NCI-H128 (cell line): ENCODE data around the gene CNTN4.
A peak's percentile ranks its signal among the peaks of the same experiment; 100 is the strongest.
"Not testable (repeated sequence)": the region's sequence is repeated elsewhere in the genome, so short reads cannot be mapped to it uniquely, and the experiment has no call there.

Experiments used
- DNase-seq: peaks from one replicate; lab custom pipeline; 2025; ENCODE audit not compliant: unreplicated experiment; lab: John Stamatoyannopoulos, UW

The CNTN4 gene

DNA sequence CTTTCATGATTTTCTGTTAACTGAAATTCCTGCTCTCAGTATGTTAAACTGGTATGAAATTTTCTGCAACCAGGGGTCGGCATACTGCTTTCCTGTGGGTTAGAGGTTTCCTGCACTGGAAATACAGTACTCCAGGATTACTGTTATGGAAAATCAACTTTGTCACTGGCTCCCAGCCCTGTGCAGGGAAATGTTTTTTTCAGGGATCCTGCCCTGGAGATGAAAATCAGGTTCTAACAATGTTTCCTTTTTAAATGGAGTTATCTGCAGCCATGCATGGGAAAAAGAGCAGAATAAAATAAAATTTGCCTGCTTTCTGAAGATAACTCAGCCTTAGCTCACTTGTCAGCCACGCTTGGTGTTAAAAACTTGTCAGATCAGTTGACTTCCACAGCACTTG is 791.1 kb downstream of the CNTN4 start:
- DNase-seq = no peak

DNA sequence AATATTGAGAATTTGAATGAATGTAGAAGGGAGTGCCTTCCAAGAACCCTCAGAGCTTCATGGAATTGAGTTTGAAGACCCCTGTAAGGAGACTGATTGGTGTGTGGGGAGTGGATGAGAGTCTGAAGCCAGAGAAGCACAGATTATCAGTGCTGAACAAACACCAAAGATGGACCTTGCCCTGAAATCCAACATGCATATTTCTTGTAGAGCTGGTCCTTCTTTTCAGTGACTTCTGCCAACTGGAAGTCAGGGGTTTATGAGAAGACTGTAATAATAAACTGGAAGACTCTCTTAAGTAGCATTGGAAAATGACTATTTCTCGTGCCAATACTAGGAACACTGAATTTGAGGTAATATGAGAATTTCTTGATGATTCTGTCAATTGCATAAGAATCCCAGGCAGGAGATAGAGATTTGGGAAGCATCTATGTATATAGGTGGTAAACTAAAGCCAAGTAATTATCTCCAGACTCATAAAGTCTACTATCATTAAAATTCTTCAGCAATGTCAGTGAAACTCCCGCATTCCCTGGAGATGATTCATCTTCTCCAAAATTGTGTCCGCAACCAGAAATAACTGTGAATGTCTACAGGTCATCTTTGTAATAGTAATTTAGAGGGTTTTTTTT is 797.8 kb downstream of the CNTN4 start:
- no peak for DNase-seq

DNA sequence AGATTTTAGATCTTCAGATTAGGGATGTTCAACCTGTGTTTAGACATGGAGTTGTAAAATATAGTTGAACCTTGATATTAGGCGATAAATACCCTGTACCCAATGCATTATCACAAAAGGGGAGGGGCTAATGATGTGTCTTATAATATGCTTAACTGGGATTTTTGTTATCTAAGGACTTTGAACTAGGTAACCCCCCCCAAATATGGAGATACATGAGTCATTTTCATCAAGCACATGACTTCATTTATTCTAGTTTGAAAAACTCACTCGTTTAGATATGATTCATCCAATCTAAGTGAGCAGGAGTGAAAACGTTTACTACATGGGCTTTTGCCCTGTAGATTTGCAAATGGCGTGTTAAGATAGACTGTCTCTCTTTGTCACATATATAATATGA is 799.2 kb downstream of the CNTN4 start:
- no peak for DNase-seq

DNA sequence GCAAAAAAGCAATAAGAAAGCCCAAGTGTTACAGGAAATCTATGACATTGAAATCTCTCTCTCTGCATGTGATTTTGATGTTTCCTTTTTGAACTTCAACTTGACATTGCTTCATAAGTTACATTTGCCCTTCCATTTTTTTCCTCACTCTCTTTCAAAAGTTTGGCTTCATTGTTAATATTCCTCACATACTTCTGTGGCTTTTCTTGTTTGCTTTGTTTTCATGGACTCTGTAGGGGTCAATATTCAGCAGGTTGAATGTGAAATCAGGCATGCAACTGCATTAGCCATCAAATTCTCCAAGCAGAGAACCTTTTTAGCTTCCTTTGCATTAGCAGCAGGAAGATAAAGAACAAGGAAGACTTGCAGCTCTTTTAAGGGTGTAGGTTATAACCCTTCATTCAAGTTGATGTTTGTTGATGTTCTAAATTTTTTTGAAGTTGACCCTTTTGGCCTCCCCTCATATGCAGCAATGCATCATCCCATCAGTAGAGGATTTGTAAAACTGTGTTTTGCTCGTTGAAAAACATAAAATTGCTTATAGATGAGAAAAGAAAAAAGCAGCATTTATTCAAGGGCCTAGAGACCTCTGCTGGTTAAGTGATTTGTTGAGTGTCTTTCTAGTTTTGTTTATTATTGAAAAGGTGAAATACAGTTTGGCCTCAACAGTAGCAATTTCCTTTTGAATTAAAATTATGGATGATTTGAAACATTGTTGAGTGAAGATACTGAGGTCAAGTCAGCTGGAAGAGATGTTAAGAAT is 800.1 kb downstream of the CNTN4 start:
- DNase-seq = no peak

DNA sequence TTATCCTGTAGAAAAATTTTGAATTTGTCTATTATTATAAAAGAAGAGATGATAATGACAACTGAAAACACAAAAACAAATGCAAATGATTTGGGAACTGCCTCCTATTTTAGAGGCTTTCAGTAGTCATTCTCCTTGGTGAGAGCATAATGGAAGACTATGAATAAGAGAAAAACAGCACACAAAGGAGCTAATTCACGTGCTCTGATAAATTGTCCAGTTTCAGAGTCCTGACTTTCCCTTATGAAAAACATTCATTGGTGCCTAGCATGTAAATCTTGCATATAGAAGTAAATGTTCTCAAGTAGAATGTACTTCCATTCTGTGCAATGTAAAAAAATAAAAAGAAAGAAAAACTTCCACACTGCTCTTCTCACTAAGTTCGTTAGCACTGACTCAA is 805.4 kb downstream of the CNTN4 start:
- DNase-seq = no peak

DNA sequence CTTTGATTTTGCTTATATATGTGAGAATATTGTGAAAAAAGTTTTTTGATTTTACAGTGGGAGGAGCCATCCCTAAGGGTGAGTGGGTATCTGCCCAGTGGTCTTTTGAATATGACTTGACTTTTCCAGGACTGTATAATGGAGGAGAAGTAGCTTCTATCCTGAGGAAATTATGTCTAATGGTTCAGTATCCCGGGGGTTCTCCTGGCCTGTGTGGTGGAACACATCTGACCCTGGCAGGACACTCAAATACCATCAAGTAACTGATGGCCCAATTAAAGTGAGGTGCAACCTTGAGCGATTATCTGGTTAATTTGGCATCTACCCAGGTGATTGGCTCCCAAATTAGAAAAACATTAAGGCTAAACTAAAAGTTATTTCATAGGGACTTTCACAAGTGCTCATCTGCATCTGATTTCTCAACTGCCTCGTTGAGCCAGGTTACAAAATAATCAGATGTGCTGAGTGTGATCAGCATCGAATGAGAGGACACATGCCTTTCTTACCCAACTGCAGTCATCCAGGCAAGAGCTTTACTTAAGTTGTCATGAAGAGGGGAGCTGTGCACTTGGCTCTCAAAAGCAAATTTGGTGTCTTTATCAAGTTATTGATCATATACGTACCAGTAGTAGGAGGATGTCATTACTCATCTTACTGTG is 810.2 kb downstream of the CNTN4 start:
- no peak for DNase-seq

DNA sequence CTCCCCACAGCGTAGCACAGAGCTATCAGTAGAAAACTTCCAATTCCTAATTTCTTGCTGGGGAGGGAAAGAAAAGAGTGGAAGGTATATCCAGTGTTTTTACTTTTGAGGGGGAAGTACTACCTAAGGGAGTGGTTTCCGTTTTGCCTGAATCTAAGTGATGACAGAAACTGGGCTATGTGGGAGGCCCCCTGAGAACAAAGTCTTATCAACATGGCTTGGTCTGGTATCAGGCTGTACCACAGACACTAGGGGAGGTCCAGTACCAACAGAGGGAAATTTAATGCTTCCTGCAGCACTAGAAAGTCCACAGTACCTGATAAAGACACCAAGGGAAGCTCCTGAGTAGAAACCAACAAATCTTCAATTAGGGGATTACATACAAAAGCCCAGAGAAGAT is 812.3 kb downstream of the CNTN4 start:
- no peak for DNase-seq

DNA sequence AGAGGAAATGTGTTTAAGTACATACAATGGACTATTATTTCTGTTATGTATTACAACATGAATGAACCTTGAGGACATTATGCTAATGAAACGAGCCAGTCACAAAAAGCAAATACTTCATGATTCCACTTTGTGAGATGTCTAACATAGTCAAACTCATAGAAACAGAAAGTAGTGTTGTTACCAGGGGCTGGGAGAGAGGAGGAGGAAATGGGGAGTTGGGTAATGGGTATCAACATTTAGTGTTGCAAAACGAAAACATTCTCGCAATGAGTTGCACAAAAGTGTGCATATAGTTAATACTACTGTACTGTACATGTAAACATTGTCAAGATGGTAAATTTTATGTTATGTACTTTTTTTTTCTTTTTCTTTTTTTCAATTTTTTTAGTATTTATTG is 817.2 kb downstream of the CNTN4 start:
- no peak for DNase-seq

DNA sequence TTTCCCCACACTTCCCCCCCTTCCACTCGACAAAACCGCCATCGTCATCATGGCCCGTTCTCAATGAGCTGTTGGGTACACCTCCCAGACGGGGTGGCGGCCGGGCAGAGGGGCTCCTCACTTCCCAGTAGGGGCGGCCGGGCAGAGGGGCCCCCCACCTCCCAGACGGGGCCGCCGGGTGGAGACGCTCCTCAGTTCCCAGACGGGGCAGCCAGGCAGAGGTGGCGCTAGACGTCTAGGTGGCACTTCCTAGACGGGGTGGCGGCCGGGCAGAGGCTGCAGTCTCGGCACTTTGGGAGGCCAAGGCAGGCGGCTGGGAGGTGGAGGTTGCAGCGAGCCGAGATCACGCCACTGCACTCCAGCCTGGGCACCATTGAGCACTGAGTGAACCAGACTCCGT is 818.0 kb downstream of the CNTN4 start:
- not testable (repeated sequence) for DNase-seq

DNA sequence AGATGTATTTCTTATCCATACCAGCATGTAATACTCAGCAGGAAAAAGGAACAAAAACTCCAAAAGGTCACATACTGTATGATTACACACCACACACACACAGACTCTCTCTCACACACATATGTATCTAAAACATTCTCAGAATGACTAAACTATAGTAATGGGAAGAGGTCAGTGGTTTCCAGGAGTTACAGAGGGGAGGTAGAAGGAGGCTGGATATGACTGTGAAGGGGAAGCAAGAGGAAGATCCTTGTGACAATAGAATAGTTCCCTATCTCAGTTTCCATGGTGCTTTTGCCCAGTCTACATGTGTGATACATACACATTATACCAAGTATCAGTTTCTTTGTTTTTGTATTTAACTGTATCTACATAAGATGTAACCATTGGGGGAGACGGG is 821.4 kb downstream of the CNTN4 start:
- no peak for DNase-seq

DNA sequence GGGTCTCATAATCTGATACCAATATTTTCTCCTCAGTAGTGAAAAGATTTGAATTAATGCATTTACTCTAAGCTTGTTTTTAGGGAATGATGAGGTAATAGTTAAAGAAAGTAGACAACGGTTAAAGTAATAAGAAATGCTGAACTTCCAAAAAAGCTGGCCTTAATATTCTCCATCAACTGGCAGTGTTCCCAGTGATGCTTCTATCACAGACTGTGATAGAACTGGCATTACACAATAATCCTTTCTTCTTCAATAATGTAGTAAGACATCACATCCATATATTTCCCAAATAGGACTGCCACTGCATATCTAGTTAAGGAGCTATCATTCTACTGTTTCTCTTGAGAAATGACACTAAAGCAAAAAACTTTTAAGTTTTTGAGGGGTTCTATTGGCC is 822.8 kb downstream of the CNTN4 start:
- DNase-seq = no peak

DNA sequence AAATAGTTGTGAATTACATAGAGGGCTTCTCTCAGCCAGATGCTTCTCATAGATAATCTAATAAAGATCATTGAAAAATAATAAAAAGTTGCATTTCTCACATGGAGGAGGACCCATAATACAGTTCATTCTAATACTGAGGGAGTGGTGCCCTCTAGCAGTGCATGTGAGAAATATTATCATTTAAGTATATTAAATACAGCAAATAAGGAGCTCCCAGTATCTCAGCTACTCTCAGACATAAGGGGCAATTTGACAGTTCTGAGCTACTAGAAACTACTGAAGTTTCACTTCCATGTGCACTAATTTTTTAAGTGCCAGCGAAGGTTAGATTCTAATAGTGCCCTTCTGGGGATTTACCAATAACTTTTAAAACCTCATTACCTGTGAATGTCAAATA is 823.2 kb downstream of the CNTN4 start:
- no peak for DNase-seq

DNA sequence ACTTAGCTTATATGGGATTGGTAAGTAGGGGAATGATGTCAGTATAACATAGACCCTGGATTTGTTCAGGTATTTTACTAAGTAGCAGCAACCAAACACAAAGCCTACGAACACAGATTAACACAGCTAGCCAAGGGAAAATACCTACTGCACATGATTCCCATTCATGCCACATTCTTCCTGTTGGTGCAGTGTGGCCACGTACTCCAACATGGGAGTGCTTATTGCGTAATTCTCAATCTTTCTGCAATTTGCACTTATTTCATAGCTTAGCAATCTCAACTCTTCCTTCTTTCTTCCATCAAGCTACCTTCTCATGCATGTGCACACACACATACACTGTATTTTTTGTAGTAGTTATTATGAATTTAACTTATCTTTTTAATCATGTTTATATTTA is 824.7 kb downstream of the CNTN4 start:
- DNase-seq = no peak

DNA sequence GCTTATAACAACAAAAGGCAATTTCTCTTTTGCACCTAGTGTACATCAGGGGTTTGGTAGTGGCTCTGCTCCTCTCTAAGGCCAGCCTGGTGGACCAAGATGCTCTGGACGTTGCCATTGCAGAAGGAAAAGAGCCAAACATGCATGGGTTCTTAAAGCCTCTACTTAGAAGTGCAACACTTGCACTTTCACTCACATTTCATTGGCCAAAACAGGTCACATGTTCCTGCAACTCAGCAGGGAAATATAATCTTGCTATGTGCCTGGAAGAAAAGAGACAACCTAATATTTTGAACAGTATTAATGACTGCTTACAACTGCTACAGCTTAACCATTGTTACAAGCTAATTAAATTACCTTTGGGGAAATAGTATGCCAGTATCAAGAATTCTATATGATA is 828.6 kb downstream of the CNTN4 start:
- DNase-seq = no peak

DNA sequence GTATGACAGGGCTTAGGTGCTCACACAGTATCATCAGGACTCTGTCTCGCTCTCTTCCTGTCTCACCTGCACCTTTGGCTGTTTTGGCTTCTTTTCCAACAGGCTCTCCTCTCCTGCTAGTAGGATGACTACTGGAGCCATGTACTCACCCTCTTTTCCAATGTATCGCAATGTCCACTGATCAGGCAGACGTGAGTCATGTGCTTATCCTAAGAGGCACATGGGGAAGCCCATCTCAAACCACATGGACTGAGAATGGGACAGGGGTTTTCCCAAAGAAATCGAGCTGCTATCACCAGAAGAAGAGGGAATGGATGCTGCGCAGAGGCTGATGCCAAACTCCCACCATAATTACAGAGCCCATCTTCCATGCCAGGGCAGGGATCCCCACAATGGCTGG is 830.9 kb downstream of the CNTN4 start:
- DNase-seq = no peak

DNA sequence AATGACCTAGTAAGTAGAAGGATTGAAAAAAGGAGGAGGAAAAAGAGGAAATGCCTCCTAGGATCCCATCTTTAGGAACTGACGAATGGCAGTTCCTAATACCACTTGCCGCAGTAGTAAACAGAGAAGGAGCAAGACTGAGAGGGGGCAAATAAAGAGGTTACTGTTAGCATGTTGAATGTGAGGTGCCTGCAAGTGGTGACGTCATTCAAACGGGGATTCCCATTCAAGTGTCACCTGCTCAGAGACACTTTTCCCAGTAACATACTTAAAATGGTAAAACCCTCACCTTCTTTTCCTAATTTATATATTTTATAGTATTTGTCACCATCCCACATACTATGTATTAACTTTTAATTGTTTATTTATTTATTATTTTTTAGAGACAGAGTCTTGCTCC is 832.6 kb downstream of the CNTN4 start:
- DNase-seq = no peak

DNA sequence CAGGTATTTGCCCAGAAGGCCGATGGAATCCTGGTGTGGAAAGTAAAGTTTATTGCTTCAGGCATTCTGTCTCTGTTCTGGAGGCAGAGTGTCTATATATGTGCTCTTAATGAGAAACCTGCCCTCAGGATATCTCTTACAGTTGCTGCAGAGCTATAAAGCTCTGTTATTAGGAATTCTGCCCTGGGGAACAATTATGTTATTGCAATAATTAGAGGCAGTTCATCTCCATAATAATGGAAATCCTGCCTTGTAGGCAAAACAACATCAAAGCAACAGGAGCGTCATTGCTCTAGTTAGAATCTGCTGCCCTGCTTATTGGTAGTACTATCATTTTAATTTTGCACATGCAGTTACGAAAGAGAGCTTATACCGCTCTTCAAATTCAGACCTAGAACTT is 835.9 kb downstream of the CNTN4 start:
- DNase-seq = no peak

DNA sequence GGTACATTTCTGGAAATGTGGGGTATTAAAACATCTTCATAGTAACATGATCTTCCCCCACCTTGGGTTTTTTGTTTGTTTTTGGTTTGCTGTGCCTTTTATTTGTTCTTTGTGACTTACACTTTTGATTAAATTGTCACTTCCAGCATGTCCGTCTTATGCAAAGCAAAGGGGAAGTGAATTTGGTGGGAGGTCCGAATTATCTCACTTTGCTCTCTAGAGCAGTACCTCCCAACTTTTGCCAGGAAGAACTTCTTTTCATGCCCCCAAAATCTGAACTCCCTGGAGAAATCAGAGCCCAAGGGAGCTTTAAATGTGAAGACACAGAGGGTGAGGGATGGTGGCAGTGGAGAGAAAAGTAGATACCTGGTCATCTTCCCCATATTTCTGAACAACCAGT is 838.4 kb downstream of the CNTN4 start:
- no peak for DNase-seq

DNA sequence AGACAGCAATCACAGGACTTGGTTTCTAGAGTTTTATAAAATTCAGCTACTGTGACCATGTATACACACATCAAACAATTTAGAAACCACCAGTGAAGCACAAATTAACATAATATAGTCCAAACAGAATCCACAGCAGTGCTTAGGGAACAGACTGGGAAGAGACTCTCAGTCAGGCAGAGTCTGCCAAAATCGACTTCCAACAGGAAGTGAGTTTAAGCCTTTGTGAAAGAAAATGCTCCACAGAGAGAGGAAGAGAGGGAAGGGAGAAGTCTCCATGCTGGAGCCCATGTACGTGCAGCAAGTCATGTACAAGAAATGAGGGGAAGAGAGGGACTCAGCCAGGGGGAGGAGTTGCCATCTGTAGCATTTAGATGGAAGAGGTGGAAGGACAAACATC is 838.9 kb downstream of the CNTN4 start:
- no peak for DNase-seq

DNA sequence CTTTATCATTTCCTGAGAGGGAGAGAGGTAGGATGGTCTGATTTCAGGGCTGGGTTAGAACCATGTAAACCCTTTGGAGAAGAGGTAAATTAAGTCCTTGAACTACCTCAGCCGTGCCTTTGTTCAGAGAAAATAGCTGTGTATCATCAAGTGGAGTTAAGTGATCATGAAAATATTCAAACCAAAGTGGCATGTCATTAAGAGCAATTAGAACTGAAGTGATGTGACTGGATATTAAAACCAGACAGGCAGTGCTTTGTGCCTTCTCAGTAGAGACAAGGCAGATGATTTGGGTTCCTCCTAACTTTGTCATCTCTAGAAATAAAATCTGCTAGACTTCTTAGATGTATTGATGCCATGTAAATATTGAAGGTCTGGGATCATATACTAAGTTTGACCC is 840.0 kb downstream of the CNTN4 start:
- DNase-seq = peak; percentile 18

DNA sequence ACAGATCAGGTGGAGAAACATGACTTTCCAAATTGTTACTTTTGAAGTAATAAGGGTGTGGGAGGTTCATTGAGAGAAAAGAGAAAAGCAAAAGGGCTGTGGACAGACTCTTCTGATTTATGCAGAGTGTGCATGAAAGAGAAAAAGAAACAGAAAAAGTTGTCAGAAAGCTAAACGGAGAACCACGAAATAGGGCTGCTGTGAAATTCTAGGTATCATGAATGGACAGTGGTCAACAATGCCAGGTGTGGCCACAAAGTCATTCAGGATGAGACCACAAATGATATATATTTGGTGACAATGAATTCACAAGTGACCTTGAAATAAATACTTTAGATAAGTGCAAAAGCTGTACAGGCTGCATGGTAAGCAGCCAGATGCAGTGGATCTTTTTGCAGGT is 841.4 kb downstream of the CNTN4 start:
- DNase-seq = no peak

DNA sequence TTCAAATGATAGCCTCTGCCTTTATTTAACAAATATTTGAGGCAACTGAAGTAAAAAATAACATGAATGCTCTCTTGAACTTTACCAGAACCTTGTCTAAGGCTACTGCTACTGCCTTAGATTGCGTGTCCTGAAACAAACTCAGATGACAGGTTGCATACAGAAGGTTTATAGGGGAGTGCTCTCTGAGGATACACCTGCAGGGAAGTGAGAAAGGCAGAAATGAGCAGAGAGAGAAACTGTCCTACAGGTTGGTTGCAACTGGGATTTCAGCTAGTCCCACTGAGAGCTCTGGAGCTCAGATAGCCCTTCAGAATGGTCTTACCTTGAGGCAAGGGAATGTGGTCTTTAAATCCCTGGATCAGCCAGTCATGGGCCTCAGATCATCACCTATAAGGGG is 846.0 kb downstream of the CNTN4 start:
- no peak for DNase-seq

DNA sequence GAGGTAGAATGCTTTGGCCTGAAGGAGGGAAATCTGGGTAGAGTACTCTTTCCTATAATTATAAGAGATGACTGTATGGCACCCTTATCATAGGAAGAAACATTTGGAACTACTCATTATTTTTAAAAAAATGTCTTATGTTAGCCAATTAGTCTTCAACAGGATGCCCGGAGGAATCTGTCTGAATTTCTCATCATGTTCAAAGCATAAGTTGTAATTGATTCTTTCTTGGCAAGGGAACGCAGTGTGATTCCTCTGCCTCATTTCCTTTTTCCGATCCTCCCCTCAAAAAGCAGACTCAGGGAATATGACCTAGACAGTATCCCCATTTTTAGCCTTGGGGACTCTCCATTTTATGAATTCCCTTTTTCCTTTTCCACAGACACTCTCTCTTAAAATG is 846.5 kb downstream of the CNTN4 start:
- no peak for DNase-seq
